HEK293 (cell line): ENCODE results near the gene OTUD6A.

Source experiments
- CTCF ChIA-PET: fragments of 350-600 bp; formaldehyde crosslinking; extraction: SDS; loops from one replicate; lab custom pipeline; 2021; ENCODE audit warnings: antibody characterized with exemption; lab: Yijun Ruan, JAX
- POLR2A ChIA-PET: fragments of 300-600 bp; formaldehyde crosslinking; extraction: SDS; loops from one replicate; lab custom pipeline; 2020; ENCODE audit warnings: antibody characterized with exemption, inconsistent platforms; lab: Yijun Ruan, JAX
- H3K27ac ChIP-seq: fragments of 200-500 bp; sonication (Bioruptor generic); 2 replicates; pipeline ENCODE4 v1.5.1; 2014; ENCODE audit warnings: low read depth, low read length, control low read depth, inconsistent platforms; ENCODE audit errors: extremely low read depth
- H3K36me3 ChIP-seq, 2 experiments: fragments of 200-500 bp in 1 of 2; sonication (Bioruptor generic) in 1 of 2; 1 replicate in 1 of 2; 2 replicates in 1 of 2; pipeline ENCODE4 v1.5.1; 2014 to 2017; ENCODE audit warnings: inconsistent platforms in 2 of 2, low read length in 2 of 2; ENCODE audit not compliant: control insufficient read depth in 2 of 2, insufficient read depth in 1 of 2
- H3K4me1 ChIP-seq: fragments of 200-500 bp; sonication (Bioruptor generic); 2 replicates; pipeline ENCODE4 v1.5.1; 2014; ENCODE audit warnings: mild to moderate bottlenecking, low read length, inconsistent platforms; ENCODE audit not compliant: control insufficient read depth, insufficient read depth
- H3K4me3 ChIP-seq: 2 replicates; pipeline ENCODE4 v1.5.1; 2011; ENCODE audit warnings: low read depth, mild to moderate bottlenecking, control low read depth, low read length, moderate library complexity
- H3K9me3 ChIP-seq: fragments of 200-500 bp; sonication (Bioruptor generic); 2 replicates; pipeline ENCODE4 v1.5.1; 2014; ENCODE audit warnings: low read depth, low read length, inconsistent platforms; ENCODE audit not compliant: control insufficient read depth, insufficient read depth
- SCRT2 ChIP-seq: fragments of 450-650 bp; formaldehyde crosslinking; IDR thresholded peaks from 2 replicates; pipeline ENCODE4 v1.5.1; 2016; ENCODE audit warnings: missing biosample characterization, missing genetic modification characterization
- SP3 ChIP-seq: fragments of 450-650 bp; formaldehyde crosslinking; IDR thresholded peaks from 2 replicates; pipeline ENCODE4 v1.5.1; 2016; ENCODE audit warnings: missing biosample characterization, missing genetic modification characterization
- WT1 ChIP-seq: fragments of 450-650 bp; formaldehyde crosslinking; IDR thresholded peaks from 2 replicates; pipeline ENCODE4 v1.5.1; 2016; ENCODE audit warnings: missing biosample characterization, missing genetic modification characterization
- ZNF138 ChIP-seq: fragments of 450-650 bp; formaldehyde crosslinking; IDR thresholded peaks from 2 replicates; pipeline ENCODE4 v1.5.1; 2016; ENCODE audit warnings: missing biosample characterization, missing genetic modification characterization, borderline replicate concordance
- ZNF174 ChIP-seq: fragments of 450-650 bp; formaldehyde crosslinking; IDR thresholded peaks from 2 replicates; pipeline ENCODE4 v1.5.0; 2017; ENCODE audit warnings: missing biosample characterization, mild to moderate bottlenecking, missing genetic modification characterization
- ZNF302 ChIP-seq: fragments of 450-650 bp; formaldehyde crosslinking; IDR thresholded peaks from 2 replicates; pipeline ENCODE4 v1.5.1; 2016; ENCODE audit warnings: missing biosample characterization, missing genetic modification characterization, low read depth
- ZNF426 ChIP-seq: fragments of 450-650 bp; formaldehyde crosslinking; IDR thresholded peaks from 2 replicates; pipeline ENCODE4 v1.5.1; 2017; ENCODE audit warnings: missing biosample characterization, missing genetic modification characterization, mild to moderate bottlenecking, inconsistent platforms, moderate library complexity
- ZNF560 ChIP-seq: fragments of 450-650 bp; formaldehyde crosslinking; IDR thresholded peaks from 2 replicates; pipeline ENCODE4 v1.5.1; 2017; ENCODE audit warnings: missing biosample characterization, missing genetic modification characterization, borderline replicate concordance
- ZNF623 ChIP-seq: fragments of 450-650 bp; formaldehyde crosslinking; IDR thresholded peaks from 2 replicates; pipeline ENCODE4 v1.5.1; 2016; ENCODE audit warnings: missing biosample characterization, missing genetic modification characterization
- ZNF791 ChIP-seq: fragments of 450-650 bp; formaldehyde crosslinking; IDR thresholded peaks from 2 replicates; pipeline ENCODE4 v1.5.1; 2016; ENCODE audit warnings: missing biosample characterization, missing genetic modification characterization
- TF ChIP-seq, protein P1 (sequence below): fragments of 450-650 bp; formaldehyde crosslinking; IDR thresholded peaks from 2 replicates; pipeline ENCODE4 v1.5.1; 2016; ENCODE audit warnings: missing biosample characterization, missing genetic modification characterization, low read depth
- TF ChIP-seq, protein P2 (sequence below): fragments of 450-650 bp; formaldehyde crosslinking; IDR thresholded peaks from 2 replicates; pipeline ENCODE4 v1.5.1; 2016; ENCODE audit warnings: missing biosample characterization, missing genetic modification characterization, borderline replicate concordance
- TF ChIP-seq, protein P3 (sequence below): fragments of 450-650 bp; formaldehyde crosslinking; IDR thresholded peaks from 2 replicates; pipeline ENCODE4 v1.5.1; 2016; ENCODE audit warnings: missing biosample characterization, missing genetic modification characterization
- TF ChIP-seq, protein P4 (sequence below): fragments of 450-650 bp; formaldehyde crosslinking; IDR thresholded peaks from 2 replicates; pipeline ENCODE4 v1.5.1; 2017; ENCODE audit warnings: missing biosample characterization, missing genetic modification characterization
- TF ChIP-seq, protein P5 (sequence below): fragments of 450-650 bp; formaldehyde crosslinking; IDR thresholded peaks from 2 replicates; pipeline ENCODE4 v1.5.0; 2017; ENCODE audit warnings: missing biosample characterization, missing genetic modification characterization, borderline replicate concordance
- TF ChIP-seq, protein P6 (sequence below): fragments of 450-650 bp; formaldehyde crosslinking; IDR thresholded peaks from 2 replicates; pipeline ENCODE4 v1.5.1; 2016; ENCODE audit warnings: missing biosample characterization, missing genetic modification characterization

OTUD6A gene

DNA sequence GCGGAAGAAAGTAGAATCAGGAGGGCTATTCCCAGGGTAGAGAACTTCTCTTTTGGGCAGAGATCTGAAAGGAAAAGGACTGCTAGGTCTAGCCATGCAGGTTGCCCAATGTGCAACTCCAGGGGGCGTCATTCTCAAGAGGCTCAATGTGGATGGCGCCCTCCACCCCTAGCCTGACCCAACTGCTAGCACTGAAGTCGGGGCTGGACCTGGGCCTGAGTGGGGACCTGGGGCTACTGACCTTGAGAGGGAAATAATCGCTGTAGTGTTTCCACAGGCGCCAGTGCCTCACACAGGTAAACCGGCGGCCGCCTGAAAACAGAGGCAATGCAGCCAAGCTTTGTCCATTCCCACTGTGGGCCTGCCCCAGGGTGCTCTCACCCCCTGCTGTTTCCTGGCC lies 18.6 kb upstream of the OTUD6A start (continued):
- TF ChIP-seq ZNF623 (tag by site-specific recombination) (no peak), ZNF426 (tag by site-specific recombination) (no peak)

DNA sequence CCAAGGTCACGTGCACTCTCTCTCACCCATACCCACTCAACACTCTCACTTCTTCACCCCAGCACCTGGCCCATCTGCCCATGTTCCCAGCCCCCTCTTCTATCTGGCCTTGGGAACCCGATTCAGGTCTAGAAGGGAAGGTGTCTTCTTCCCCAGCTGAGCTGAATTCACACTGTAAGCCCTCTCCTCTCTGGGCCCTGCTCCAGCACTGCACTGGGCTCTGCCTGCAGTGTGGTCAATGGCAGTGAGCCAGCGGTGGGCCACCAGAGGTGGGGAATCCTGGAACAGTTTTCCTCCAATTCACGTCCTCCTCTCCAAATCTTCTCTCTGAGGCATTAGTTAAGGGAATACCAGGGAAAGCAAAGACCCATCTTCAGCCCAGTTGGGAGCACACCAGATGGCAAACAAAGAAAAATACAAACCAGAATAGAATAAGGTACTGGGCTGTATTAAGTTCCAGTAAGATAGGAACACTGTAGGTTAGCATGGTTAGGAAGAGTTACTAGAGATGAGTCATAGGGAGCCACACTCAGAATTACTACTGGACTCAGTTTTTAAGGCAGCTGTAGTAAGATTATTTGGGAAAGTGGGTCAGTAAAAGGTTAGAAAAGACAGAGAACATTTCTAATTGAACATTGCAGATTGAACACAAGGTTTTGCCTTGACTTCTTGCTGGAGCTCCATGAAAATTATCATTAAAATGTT lies 17.6 kb upstream of the OTUD6A start:
- CTCF ChIA-PET: interaction anchor here (1.0 to 1.6 kb wide), 2 partner anchors 48 to 52 kb away, joined by 4 read pairs; no protein-coding TSS in a partner anchor
- Histone ChIP-seq H3K36me3 (no peaks in the 10 kb centered on the region), H3K4me1 (no peaks in the 10 kb centered on the region), H3K27ac (no peak overlapping the region), H3K4me3 (no peak overlapping the region), H3K9me3 (no peaks in the 10 kb centered on the region)
- POLR2A ChIA-PET: no interaction called here
- TF ChIP-seq, protein P1, sequence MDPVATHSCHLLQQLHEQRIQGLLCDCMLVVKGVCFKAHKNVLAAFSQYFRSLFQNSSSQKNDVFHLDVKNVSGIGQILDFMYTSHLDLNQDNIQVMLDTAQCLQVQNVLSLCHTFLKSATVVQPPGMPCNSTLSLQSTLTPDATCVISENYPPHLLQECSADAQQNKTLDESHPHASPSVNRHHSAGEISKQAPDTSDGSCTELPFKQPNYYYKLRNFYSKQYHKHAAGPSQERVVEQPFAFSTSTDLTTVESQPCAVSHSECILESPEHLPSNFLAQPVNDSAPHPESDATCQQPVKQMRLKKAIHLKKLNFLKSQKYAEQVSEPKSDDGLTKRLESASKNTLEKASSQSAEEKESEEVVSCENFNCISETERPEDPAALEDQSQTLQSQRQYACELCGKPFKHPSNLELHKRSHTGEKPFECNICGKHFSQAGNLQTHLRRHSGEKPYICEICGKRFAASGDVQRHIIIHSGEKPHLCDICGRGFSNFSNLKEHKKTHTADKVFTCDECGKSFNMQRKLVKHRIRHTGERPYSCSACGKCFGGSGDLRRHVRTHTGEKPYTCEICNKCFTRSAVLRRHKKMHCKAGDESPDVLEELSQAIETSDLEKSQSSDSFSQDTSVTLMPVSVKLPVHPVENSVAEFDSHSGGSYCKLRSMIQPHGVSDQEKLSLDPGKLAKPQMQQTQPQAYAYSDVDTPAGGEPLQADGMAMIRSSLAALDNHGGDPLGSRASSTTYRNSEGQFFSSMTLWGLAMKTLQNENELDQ (tag by site-specific recombination): no peak
- no peak for TF ChIP-seq WT1 (tag by site-specific recombination)
- TF ChIP-seq, protein P2, sequence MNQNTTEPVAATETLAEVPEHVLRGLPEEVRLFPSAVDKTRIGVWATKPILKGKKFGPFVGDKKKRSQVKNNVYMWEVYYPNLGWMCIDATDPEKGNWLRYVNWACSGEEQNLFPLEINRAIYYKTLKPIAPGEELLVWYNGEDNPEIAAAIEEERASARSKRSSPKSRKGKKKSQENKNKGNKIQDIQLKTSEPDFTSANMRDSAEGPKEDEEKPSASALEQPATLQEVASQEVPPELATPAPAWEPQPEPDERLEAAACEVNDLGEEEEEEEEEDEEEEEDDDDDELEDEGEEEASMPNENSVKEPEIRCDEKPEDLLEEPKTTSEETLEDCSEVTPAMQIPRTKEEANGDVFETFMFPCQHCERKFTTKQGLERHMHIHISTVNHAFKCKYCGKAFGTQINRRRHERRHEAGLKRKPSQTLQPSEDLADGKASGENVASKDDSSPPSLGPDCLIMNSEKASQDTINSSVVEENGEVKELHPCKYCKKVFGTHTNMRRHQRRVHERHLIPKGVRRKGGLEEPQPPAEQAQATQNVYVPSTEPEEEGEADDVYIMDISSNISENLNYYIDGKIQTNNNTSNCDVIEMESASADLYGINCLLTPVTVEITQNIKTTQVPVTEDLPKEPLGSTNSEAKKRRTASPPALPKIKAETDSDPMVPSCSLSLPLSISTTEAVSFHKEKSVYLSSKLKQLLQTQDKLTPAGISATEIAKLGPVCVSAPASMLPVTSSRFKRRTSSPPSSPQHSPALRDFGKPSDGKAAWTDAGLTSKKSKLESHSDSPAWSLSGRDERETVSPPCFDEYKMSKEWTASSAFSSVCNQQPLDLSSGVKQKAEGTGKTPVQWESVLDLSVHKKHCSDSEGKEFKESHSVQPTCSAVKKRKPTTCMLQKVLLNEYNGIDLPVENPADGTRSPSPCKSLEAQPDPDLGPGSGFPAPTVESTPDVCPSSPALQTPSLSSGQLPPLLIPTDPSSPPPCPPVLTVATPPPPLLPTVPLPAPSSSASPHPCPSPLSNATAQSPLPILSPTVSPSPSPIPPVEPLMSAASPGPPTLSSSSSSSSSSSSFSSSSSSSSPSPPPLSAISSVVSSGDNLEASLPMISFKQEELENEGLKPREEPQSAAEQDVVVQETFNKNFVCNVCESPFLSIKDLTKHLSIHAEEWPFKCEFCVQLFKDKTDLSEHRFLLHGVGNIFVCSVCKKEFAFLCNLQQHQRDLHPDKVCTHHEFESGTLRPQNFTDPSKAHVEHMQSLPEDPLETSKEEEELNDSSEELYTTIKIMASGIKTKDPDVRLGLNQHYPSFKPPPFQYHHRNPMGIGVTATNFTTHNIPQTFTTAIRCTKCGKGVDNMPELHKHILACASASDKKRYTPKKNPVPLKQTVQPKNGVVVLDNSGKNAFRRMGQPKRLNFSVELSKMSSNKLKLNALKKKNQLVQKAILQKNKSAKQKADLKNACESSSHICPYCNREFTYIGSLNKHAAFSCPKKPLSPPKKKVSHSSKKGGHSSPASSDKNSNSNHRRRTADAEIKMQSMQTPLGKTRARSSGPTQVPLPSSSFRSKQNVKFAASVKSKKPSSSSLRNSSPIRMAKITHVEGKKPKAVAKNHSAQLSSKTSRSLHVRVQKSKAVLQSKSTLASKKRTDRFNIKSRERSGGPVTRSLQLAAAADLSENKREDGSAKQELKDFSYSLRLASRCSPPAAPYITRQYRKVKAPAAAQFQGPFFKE: no peak
- TF ChIP-seq, protein P3, sequence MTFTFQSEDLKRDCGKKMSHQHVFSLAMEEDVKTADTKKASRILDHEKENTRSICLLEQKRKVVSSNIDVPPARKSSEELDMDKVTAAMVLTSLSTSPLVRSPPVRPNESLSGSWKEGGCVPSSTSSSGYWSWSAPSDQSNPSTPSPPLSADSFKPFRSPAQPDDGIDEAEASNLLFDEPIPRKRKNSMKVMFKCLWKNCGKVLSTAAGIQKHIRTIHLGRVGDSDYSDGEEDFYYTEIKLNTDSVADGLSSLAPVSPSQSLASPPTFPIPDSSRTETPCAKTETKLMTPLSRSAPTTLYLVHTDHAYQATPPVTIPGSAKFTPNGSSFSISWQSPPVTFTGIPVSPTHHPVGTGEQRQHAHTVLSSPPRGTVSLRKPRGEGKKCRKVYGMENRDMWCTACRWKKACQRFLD: no peak
- no peak for TF ChIP-seq ZNF791 (tag by site-specific recombination)
- TF ChIP-seq, protein P4, sequence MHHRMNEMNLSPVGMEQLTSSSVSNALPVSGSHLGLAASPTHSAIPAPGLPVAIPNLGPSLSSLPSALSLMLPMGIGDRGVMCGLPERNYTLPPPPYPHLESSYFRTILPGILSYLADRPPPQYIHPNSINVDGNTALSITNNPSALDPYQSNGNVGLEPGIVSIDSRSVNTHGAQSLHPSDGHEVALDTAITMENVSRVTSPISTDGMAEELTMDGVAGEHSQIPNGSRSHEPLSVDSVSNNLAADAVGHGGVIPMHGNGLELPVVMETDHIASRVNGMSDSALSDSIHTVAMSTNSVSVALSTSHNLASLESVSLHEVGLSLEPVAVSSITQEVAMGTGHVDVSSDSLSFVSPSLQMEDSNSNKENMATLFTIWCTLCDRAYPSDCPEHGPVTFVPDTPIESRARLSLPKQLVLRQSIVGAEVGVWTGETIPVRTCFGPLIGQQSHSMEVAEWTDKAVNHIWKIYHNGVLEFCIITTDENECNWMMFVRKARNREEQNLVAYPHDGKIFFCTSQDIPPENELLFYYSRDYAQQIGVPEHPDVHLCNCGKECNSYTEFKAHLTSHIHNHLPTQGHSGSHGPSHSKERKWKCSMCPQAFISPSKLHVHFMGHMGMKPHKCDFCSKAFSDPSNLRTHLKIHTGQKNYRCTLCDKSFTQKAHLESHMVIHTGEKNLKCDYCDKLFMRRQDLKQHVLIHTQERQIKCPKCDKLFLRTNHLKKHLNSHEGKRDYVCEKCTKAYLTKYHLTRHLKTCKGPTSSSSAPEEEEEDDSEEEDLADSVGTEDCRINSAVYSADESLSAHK (tag by site-specific recombination): no peak
- no peak for TF ChIP-seq ZNF302 (tag by site-specific recombination)
- no peak for TF ChIP-seq SP3 (tag by site-specific recombination)
- TF ChIP-seq, protein P5, sequence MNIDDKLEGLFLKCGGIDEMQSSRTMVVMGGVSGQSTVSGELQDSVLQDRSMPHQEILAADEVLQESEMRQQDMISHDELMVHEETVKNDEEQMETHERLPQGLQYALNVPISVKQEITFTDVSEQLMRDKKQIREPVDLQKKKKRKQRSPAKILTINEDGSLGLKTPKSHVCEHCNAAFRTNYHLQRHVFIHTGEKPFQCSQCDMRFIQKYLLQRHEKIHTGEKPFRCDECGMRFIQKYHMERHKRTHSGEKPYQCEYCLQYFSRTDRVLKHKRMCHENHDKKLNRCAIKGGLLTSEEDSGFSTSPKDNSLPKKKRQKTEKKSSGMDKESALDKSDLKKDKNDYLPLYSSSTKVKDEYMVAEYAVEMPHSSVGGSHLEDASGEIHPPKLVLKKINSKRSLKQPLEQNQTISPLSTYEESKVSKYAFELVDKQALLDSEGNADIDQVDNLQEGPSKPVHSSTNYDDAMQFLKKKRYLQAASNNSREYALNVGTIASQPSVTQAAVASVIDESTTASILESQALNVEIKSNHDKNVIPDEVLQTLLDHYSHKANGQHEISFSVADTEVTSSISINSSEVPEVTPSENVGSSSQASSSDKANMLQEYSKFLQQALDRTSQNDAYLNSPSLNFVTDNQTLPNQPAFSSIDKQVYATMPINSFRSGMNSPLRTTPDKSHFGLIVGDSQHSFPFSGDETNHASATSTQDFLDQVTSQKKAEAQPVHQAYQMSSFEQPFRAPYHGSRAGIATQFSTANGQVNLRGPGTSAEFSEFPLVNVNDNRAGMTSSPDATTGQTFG (tag by site-specific recombination): no peak
- TF ChIP-seq SCRT2 (tag by site-specific recombination): no peak
- TF ChIP-seq ZNF560 (tag by site-specific recombination): no peak
- TF ChIP-seq ZNF174: no peak
- TF ChIP-seq, protein P6, sequence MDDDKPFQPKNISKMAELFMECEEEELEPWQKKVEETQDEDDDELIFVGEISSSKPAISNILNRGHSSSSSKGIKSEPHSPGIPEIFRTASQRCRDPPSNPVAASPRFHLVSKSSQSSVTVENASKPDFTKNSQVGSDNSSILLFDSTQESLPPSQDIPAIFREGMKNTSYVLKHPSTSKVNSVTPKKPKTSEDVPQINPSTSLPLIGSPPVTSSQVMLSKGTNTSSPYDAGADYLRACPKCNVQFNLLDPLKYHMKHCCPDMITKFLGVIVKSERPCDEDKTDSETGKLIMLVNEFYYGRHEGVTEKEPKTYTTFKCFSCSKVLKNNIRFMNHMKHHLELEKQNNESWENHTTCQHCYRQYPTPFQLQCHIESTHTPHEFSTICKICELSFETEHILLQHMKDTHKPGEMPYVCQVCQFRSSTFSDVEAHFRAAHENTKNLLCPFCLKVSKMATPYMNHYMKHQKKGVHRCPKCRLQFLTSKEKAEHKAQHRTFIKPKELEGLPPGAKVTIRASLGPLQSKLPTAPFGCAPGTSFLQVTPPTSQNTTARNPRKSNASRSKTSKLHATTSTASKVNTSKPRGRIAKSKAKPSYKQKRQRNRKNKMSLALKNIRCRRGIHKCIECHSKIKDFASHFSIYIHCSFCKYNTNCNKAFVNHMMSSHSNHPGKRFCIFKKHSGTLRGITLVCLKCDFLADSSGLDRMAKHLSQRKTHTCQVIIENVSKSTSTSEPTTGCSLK (tag by site-specific recombination): no peak
- no peak for TF ChIP-seq ZNF138 (tag by site-specific recombination)
